Inflammatory macrophage (primary cell): ENCODE data around the gene CFLAR.
"Not testable (repeated sequence)": the region's sequence is repeated elsewhere in the genome, so short reads cannot be mapped to it uniquely, and the experiment has no call there.

ENCODE experiments used
- DNase-seq, 2 donors: peaks; one replicate each; pipeline ENCODE4 v3.0.0-alpha.2; 2020 to 2022

CFLAR gene

GRCh38 chr2:201149064-201149820, 33.3 kb downstream of the CFLAR start:
- DNase-seq = peak; percentile 43 to 60

- not testable (repeated sequence) for DNase-seq
Measured at GRCh38 chr2:201149821-201150165, 33.8 kb downstream of the CFLAR start.

GRCh38 chr2:201150454-201151020, 34.6 kb downstream of the CFLAR start:
- DNase-seq = no peak

- DNase-seq = peak; percentile 53 to 88
Measured at GRCh38 chr2:201151127-201151981, 35.4 kb downstream of the CFLAR start.

- no peak for DNase-seq
Measured at GRCh38 chr2:201152517-201152916, 36.6 kb downstream of the CFLAR start.

- DNase-seq = no peak
Measured at GRCh38 chr2:201152999-201153815, 37.2 kb downstream of the CFLAR start.

GRCh38 chr2:201154615-201155399, 38.8 kb downstream of the CFLAR start:
- DNase-seq = peak; percentile 22 to 38

GRCh38 chr2:201156036-201156435, 40.1 kb downstream of the CFLAR start:
- DNase-seq = peak; percentile 47 to 51

- DNase-seq = no peak
Measured at GRCh38 chr2:201156640-201157039, 40.7 kb downstream of the CFLAR start.

GRCh38 chr2:201157694-201158093, 41.7 kb downstream of the CFLAR start:
- peak; percentile 87 to 89 for DNase-seq

GRCh38 chr2:201158111-201158929, 42.4 kb downstream of the CFLAR start:
- DNase-seq = peak; percentile 96 to 97

- DNase-seq = peak in 1 of 2 donors; percentile 32
Measured at GRCh38 chr2:201164166-201164565, 48.2 kb downstream of the CFLAR start.

- DNase-seq = no peak
Measured at GRCh38 chr2:201167546-201167945, 51.6 kb downstream of the CFLAR start.

- DNase-seq = not testable (repeated sequence)
Measured at GRCh38 chr2:201168496-201168895, 52.5 kb downstream of the CFLAR start.

- no peak for DNase-seq
Measured at GRCh38 chr2:201171259-201171814, 55.4 kb downstream of the CFLAR start.

GRCh38 chr2:201172279-201172678, 56.3 kb downstream of the CFLAR start:
- DNase-seq = no peak

GRCh38 chr2:201174687-201175086, 58.7 kb downstream of the CFLAR start:
- no peak for DNase-seq

GRCh38 chr2:201176081-201176481, 60.1 kb downstream of the CFLAR start:
- DNase-seq = no peak

GRCh38 chr2:201180010-201180409, 64.0 kb downstream of the CFLAR start:
- DNase-seq = peak; percentile 63 to 78

GRCh38 chr2:201182650-201183364, 66.8 kb downstream of the CFLAR start, which contains the start of gene CASP10:
CASP10 (plus strand) TSS chr2:201183141; CDS start chr2:201185778, 2,637 bp downstream.
- peak; percentile 81 to 82 for DNase-seq
